GM23248 (cell line): Measurements from ENCODE around the gene NDUFB6. TPM values are rescaled to one million over a fixed set of nuclear protein-coding genes. Genes with fewer than 3 reads are reported as not detected.

ENCODE experiments used
- DNase-seq: peaks from one replicate; pipeline ENCODE4 v3.0.0-alpha.2; 2015
- H2AFZ ChIP-seq: fragments of 200-600 bp; sonication (generic); 2 replicates; pipeline ENCODE4 v1.6.1; 2016; ENCODE audit warnings: antibody characterized with exemption
- H3F3A ChIP-seq: fragments of 200-600 bp; sonication (generic); 2 replicates; pipeline ENCODE4 v1.6.1; 2016; ENCODE audit warnings: mild to moderate bottlenecking, antibody characterized with exemption, mixed run types; ENCODE audit not compliant: insufficient read depth
- H3K27ac ChIP-seq: fragments of 200-600 bp; sonication (generic); 2 replicates; pipeline ENCODE4 v1.5.1; 2016; ENCODE audit warnings: mild to moderate bottlenecking
- H3K27me3 ChIP-seq: fragments of 200-600 bp; sonication (generic); replicated peaks from 2 replicates; pipeline ENCODE4 v1.6.1; 2016; ENCODE audit warnings: mild to moderate bottlenecking; ENCODE audit not compliant: insufficient read depth
- H3K36me3 ChIP-seq: fragments of 200-600 bp; sonication (generic); 2 replicates; pipeline ENCODE4 v1.6.1; 2016; ENCODE audit warnings: low read depth, mild to moderate bottlenecking
- H3K4me1 ChIP-seq: fragments of 200-600 bp; sonication (generic); 2 replicates; pipeline ENCODE4 v1.6.1; 2016; ENCODE audit warnings: mild to moderate bottlenecking; ENCODE audit not compliant: insufficient read depth
- H3K4me2 ChIP-seq: fragments of 200-600 bp; sonication (generic); one replicate; pipeline ENCODE4 v1.6.1; 2016; ENCODE audit warnings: mild to moderate bottlenecking; ENCODE audit not compliant: unreplicated experiment
- H3K4me3 ChIP-seq: fragments of 200-600 bp; sonication (generic); 2 replicates; pipeline ENCODE4 v1.5.1; 2016; ENCODE audit warnings: mild to moderate bottlenecking
- H3K79me2 ChIP-seq: fragments of 200-600 bp; sonication (generic); 2 replicates; pipeline ENCODE4 v1.6.1; 2016; ENCODE audit warnings: mild to moderate bottlenecking; ENCODE audit not compliant: insufficient read depth
- H3K9ac ChIP-seq: fragments of 200-600 bp; sonication (generic); 2 replicates; pipeline ENCODE4 v1.6.1; 2016; ENCODE audit warnings: mild to moderate bottlenecking
- H3K9me2 ChIP-seq: fragments of 200-600 bp; sonication (generic); 2 replicates; pipeline ENCODE4 v1.6.1; 2016; ENCODE audit warnings: mixed run types, mild to moderate bottlenecking, moderate library complexity; ENCODE audit not compliant: insufficient read depth
- H3K9me3 ChIP-seq: fragments of 200-600 bp; sonication (generic); one replicate; pipeline ENCODE4 v1.6.1; 2017; ENCODE audit warnings: low read depth
- H4K20me1 ChIP-seq: fragments of 200-600 bp; sonication (generic); 2 replicates; pipeline ENCODE4 v1.6.0; 2016; ENCODE audit not compliant: insufficient read depth
- EZH2 ChIP-seq: fragments of 200-600 bp; sonication (generic); IDR thresholded peaks from 2 replicates; pipeline ENCODE4 v1.6.1; 2018; ENCODE audit warnings: antibody characterized with exemption, mild to moderate bottlenecking; ENCODE audit not compliant: insufficient read depth, poor library complexity, severe bottlenecking
- EZH2phosphoT487 ChIP-seq: fragments of 200-600 bp; sonication (generic); IDR thresholded peaks from 2 replicates; pipeline ENCODE4 v1.6.1; 2018; ENCODE audit warnings: antibody characterized with exemption, moderate library complexity, mild to moderate bottlenecking, low read depth; ENCODE audit not compliant: insufficient read depth
- WGBS, 2 experiments: methylation state at CpG; one replicate each; pipeline ENCODE4 v1.1.6; 2015 to 2017; ENCODE audit warnings: low lambda C conversion rate in 2 of 2, low coverage in 1 of 2; ENCODE audit errors: missing lambda C conversion rate in 2 of 2; 5-methylcytosine and 5-hydroxymethylcytosine counted together
- in situ Hi-C: fragments of 300-500 bp; cut with MboI; formaldehyde crosslinking; loops from 2 replicates; pipeline ENCODE4 v1.15.0; 2020
- polyA plus RNA-seq: library from polyadenylated mRNA; unstranded; fragments of >200 nt; fragmentation: Nextera tagmentation; extraction: Ambion mirVana; gene quantifications from 2 replicates; pipeline ENCODE4 v1.2.1, GENCODE V29; 2016
- total RNA-seq: library from RNA; depleted of rRNA; stranded (reverse); fragments of >200 nt; shearing (Covaris generic); gene quantifications from 2 replicates; pipeline ENCODE4 v1.2.3, GENCODE V29; 2014

The NDUFB6 gene
- total and polyA plus RNA-seq, 2 experiments from 2014 or later, result 31.8 to 172 TPM

GRCh38 chr9:32580631-32581300 lies 7.8 kb upstream of the NDUFB6 start:
- H3K4me2 ChIP-seq, result no peak overlapping the region
- H4K20me1 ChIP-seq, result no peaks in the 10 kb centered on the region
- no peak overlapping the region; the same call in 1 of the 2 replicates for H2AFZ ChIP-seq
- H3K27me3 ChIP-seq, result no peaks in the 10 kb centered on the region
- H3K36me3 ChIP-seq, result no peaks in the 10 kb centered on the region
- H3K9me3 ChIP-seq, result no peaks in the 10 kb centered on the region
- in situ Hi-C loops, result loop anchor here (5.0 kb wide), 1 partner anchor 392 kb away; no protein-coding TSS in a partner anchor
- H3K4me3 ChIP-seq, result no peak overlapping the region
- DNase-seq, result no peak
- H3F3A ChIP-seq, result no peaks in the 10 kb centered on the region
- H3K9ac ChIP-seq, result no peak overlapping the region
- TF ChIP-seq EZH2phosphoT487, result no peak
- no peak for TF ChIP-seq EZH2
- H3K9me2 ChIP-seq, result no peaks in the 10 kb centered on the region
- WGBS, 2 experiments, result 10 to 22% methylated on average over 3 of the region's 3 CpGs
- no peaks in the 10 kb centered on the region for H3K79me2 ChIP-seq
- H3K4me1 ChIP-seq, result no peaks in the 10 kb centered on the region
- H3K27ac ChIP-seq, result no peak overlapping the region

DNA sequence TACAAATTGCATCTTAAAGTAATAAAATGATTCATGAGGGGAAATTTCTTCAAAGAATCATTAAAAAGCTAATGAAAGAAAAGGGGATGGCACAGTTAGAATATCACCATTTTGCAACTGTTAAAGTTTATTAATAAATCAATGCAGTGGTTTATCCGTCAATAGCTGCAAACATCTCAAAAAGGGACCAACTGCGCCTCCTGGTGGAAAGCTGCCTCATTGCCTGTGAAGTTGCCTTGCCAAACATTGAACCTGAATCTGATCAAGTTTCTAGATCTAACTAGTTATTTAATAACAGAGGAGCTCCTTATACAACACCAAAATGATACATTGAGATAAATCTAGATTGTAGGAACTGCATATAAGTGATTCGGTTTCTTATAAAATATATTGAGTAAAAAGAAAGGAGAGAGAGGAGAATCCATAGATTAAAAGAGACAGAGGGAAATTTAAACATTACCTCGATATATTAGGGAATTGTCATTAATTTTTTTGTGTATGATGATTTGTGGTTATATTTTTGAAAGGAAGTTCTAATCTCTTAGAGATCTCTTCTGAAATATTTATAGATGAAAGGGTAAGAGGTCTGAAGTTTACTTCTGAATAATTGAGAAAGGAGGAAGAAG lies 6.9 kb upstream of the NDUFB6 start:
- Histone ChIP-seq H3K9me2 (no peaks in the 10 kb centered on the region), H3K9me3 (no peaks in the 10 kb centered on the region), H3K9ac (no peak overlapping the region), H3F3A (no peaks in the 10 kb centered on the region), H3K4me2 (no peak overlapping the region), H2AFZ (peak overlapping the region; percentile 0; the same call in 1 of the 2 replicates), H3K4me3 (no peak overlapping the region), H3K79me2 (no peaks in the 10 kb centered on the region), H3K27ac (no peak overlapping the region), H3K4me1 (no peaks in the 10 kb centered on the region), H3K27me3 (no peaks in the 10 kb centered on the region), H4K20me1 (no peaks in the 10 kb centered on the region), H3K36me3 (no peaks in the 10 kb centered on the region)
- WGBS, 2 experiments, result 15 to 17% methylated on average over 4 of the region's 4 CpGs
- DNase-seq, result peak; percentile 67
- TF ChIP-seq EZH2phosphoT487, result no peak
- no peak for TF ChIP-seq EZH2
- in situ Hi-C loops, result loop anchor here (5.0 kb wide), 1 partner anchor 392 kb away; no protein-coding TSS in a partner anchor

DNA sequence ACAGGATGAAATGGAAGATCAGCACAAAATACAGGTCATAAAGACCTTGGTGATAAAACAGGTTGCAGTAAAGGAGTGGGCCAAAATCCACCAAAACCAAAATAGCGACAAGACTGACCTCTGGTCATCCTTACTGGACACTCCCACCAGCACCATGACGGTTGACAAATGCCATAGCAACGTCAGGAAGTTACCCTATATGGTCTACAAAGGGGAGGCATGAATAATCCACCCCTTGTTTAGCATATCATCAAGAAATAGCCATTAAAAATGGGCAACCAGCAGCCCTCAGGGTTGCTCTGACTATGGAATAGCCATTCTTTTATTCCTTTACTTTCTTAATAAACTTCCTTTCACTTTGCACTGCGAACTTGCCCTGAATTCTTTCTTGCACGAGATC lies 6.0 kb upstream of the NDUFB6 start:
- no peaks in the 10 kb centered on the region for H3K9me3 ChIP-seq
- TF ChIP-seq EZH2, result no peak
- no peak for TF ChIP-seq EZH2phosphoT487
- no peaks in the 10 kb centered on the region for H3K4me1 ChIP-seq
- in situ Hi-C loops, result no loop called here
- H3K9ac ChIP-seq, result no peak overlapping the region
- H4K20me1 ChIP-seq, result no peaks in the 10 kb centered on the region
- H3K36me3 ChIP-seq, result no peaks in the 10 kb centered on the region
- H3K9me2 ChIP-seq, result no peaks in the 10 kb centered on the region
- no peak overlapping the region for H3K27ac ChIP-seq
- no peak overlapping the region for H3K4me2 ChIP-seq
- H2AFZ ChIP-seq, result peak overlapping the region; percentile 0; the same call in 1 of the 2 replicates
- 74 to 75% methylated on average over 5 of the region's 5 CpGs for WGBS, 2 experiments
- DNase-seq, result no peak
- no peaks in the 10 kb centered on the region for H3F3A ChIP-seq
- H3K79me2 ChIP-seq, result no peaks in the 10 kb centered on the region
- H3K4me3 ChIP-seq, result no peak overlapping the region
- H3K27me3 ChIP-seq, result no peaks in the 10 kb centered on the region

DNA sequence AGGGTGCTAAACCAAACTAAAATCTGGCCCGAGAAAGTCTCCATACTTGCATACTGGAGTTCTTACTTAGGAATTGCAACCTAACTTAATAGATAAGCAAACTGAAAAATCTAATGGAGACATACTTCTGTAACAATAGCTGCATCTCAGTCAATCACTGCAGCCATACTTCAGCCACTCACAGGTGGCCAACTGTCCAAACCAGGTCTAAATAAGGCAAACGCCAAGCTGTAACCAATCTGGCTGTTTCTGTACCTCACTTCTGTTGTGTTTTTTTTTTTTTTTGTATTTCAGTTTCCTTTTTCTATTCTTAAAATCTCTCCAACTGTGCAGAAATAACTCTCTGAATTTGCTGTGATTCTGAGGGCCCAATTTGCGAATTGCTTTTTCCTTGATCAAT lies 4.4 kb upstream of the NDUFB6 start:
- 66 to 74% methylated on average over 3 of the region's 3 CpGs for WGBS, 2 experiments
- H3K4me3 ChIP-seq, result no peak overlapping the region
- H2AFZ ChIP-seq, result no peak overlapping the region
- no peak overlapping the region for H3K9ac ChIP-seq
- H3K4me2 ChIP-seq, result no peak overlapping the region
- DNase-seq, result no peak
- no peaks in the 10 kb centered on the region for H3K27me3 ChIP-seq
- no peaks in the 10 kb centered on the region for H4K20me1 ChIP-seq
- H3K9me2 ChIP-seq, result no peaks in the 10 kb centered on the region
- H3K9me3 ChIP-seq, result no peaks in the 10 kb centered on the region
- peaks cover 12% of the 10 kb centered on the region for H3F3A ChIP-seq
- TF ChIP-seq EZH2phosphoT487 (no peak), EZH2 (no peak)
- peaks cover 5% of the 10 kb centered on the region; the same call in 1 of the 2 replicates for H3K4me1 ChIP-seq
- no peak overlapping the region for H3K27ac ChIP-seq
- in situ Hi-C loops, result no loop called here
- peaks cover 6% of the 10 kb centered on the region; the same call in 1 of the 2 replicates for H3K79me2 ChIP-seq
- no peaks in the 10 kb centered on the region for H3K36me3 ChIP-seq
